WTC11 (cell line): ENCODE results near the gene DNAI1. TPM values are rescaled to one million over a fixed set of nuclear protein-coding genes. Genes with fewer than 3 reads are reported as not detected.

ENCODE experiments used
- ATAC-seq: fragments of 200-7000 bp; cut with Tn5 transposase; 2 replicates; pipeline ENCODE4 v1.10.0; 2021; ENCODE audit warnings: mild to moderate bottlenecking, moderate library complexity
- CTCF ChIA-PET: fragments of 300-600 bp; sonication (Branson Sonifier 250); formaldehyde crosslinking; loops from one replicate; lab custom pipeline; 2021; ENCODE audit warnings: antibody characterized with exemption; lab: Charles Lee
- POLR2A ChIA-PET: fragments of 350-600 bp; sonication (Branson Sonifier 250); formaldehyde crosslinking; loops from one replicate; lab custom pipeline; 2021; ENCODE audit warnings: antibody characterized with exemption; lab: Charles Lee
- DNase-seq: peaks from one replicate; pipeline ENCODE4 v3.0.0; 2021; ENCODE audit warnings: low spot score
- H3K27ac Mint-ChIP-seq: 2 replicates; pipeline ENCODE4 v1.8.0; 2021; ENCODE audit warnings: mixed read lengths
- H3K27me3 Mint-ChIP-seq: 2 replicates; pipeline ENCODE4 v1.8.0; 2021; ENCODE audit warnings: low read depth, mild to moderate bottlenecking, moderate library complexity, mixed read lengths
- H3K36me3 Mint-ChIP-seq: 2 replicates; pipeline ENCODE4 v1.8.0; 2021; ENCODE audit warnings: mixed read lengths
- H3K4me1 Mint-ChIP-seq: 2 replicates; pipeline ENCODE4 v1.8.0; 2022; ENCODE audit warnings: mixed read lengths
- H3K4me3 Mint-ChIP-seq: 2 replicates; pipeline ENCODE4 v1.8.0; 2021; ENCODE audit warnings: mild to moderate bottlenecking, moderate library complexity, mixed read lengths
- H3K9me3 Mint-ChIP-seq: 2 replicates; pipeline ENCODE4 v1.8.0; 2021; ENCODE audit warnings: mixed read lengths
- CREM ChIP-seq: sonication (generic); formaldehyde crosslinking; IDR thresholded peaks from 2 replicates; pipeline ENCODE4 v1.8.1; 2022; ENCODE audit warnings: mild to moderate bottlenecking, missing genetic modification reagents, moderate library complexity
- E2F4 ChIP-seq: sonication (generic); formaldehyde crosslinking; IDR thresholded peaks from 2 replicates; pipeline ENCODE4 v1.8.1; 2022; ENCODE audit warnings: low read depth, mild to moderate bottlenecking, moderate library complexity, missing genetic modification reagents, borderline replicate concordance
- GRHL2 ChIP-seq: fragments of 250-450 bp; sonication (Bioruptor Pico); IDR thresholded peaks from 2 replicates; pipeline ENCODE4 v1.8.0; 2022; ENCODE audit warnings: mild to moderate bottlenecking, moderate library complexity; ENCODE audit not compliant: insufficient replicate concordance, severe bottlenecking
- MXD4 ChIP-seq: fragments of 250-450 bp; sonication (Bioruptor Pico); IDR thresholded peaks from 2 replicates; pipeline ENCODE4 v1.8.0; 2021; ENCODE audit warnings: mild to moderate bottlenecking, moderate library complexity, borderline replicate concordance
- OVOL2 ChIP-seq: fragments of 250-450 bp; sonication (Bioruptor Pico); IDR thresholded peaks from 2 replicates; pipeline ENCODE4 v1.9.0; 2021; ENCODE audit warnings: mild to moderate bottlenecking, borderline replicate concordance
- RORB ChIP-seq: fragments of 250-450 bp; sonication (Bioruptor Pico); IDR thresholded peaks from 2 replicates; pipeline ENCODE4 v1.9.0; 2021; ENCODE audit warnings: mild to moderate bottlenecking
- SMAD4 ChIP-seq: sonication (generic); formaldehyde crosslinking; IDR thresholded peaks from 2 replicates; pipeline ENCODE4 v1.8.0; 2022; ENCODE audit warnings: mild to moderate bottlenecking, missing genetic modification reagents
- TCF7 ChIP-seq: sonication (generic); formaldehyde crosslinking; IDR thresholded peaks from 2 replicates; pipeline ENCODE4 v1.8.0; 2022; ENCODE audit warnings: mild to moderate bottlenecking, low read depth, missing genetic modification reagents, moderate library complexity
- ZBTB21 ChIP-seq: sonication (generic); formaldehyde crosslinking; IDR thresholded peaks from 2 replicates; pipeline ENCODE4 v1.8.1; 2023; ENCODE audit warnings: mild to moderate bottlenecking, missing genetic modification reagents, borderline replicate concordance
- ZMAT4 ChIP-seq: fragments of 250-450 bp; sonication (Bioruptor Pico); IDR thresholded peaks from 2 replicates; pipeline ENCODE4 v1.9.0; 2021; ENCODE audit warnings: mild to moderate bottlenecking
- ZNF232 ChIP-seq: sonication (generic); formaldehyde crosslinking; IDR thresholded peaks from 2 replicates; pipeline ENCODE4 v1.8.0; 2022; ENCODE audit warnings: mild to moderate bottlenecking, missing genetic modification reagents
- ZNF317 ChIP-seq: sonication (generic); formaldehyde crosslinking; IDR thresholded peaks from 2 replicates; pipeline ENCODE4 v1.8.1; 2023; ENCODE audit warnings: low read depth, mild to moderate bottlenecking, moderate library complexity, missing genetic modification reagents, borderline replicate concordance
- total RNA-seq: library from RNA; stranded (reverse); gene quantifications from 3 replicates; pipeline ENCODE4 v1.2.3, GENCODE V29; 2021
- TF ChIP-seq, protein P1 (sequence below): sonication (generic); formaldehyde crosslinking; IDR thresholded peaks from 2 replicates; pipeline ENCODE4 v1.8.1; 2022; ENCODE audit warnings: mild to moderate bottlenecking, missing genetic modification reagents, moderate library complexity, borderline replicate concordance
- TF ChIP-seq, protein P2 (sequence below): fragments of 250-450 bp; sonication (Bioruptor Pico); IDR thresholded peaks from 2 replicates; pipeline ENCODE4 v2.1.2; 2022; ENCODE audit warnings: mild to moderate bottlenecking, moderate library complexity
- TF ChIP-seq, protein P3 (sequence below): sonication (generic); formaldehyde crosslinking; conservative IDR thresholded peaks from 2 replicates; pipeline ENCODE4 v1.8.1; 2022; ENCODE audit warnings: mild to moderate bottlenecking, missing genetic modification reagents
- TF ChIP-seq, protein P4 (sequence below): sonication (generic); formaldehyde crosslinking; IDR thresholded peaks from 2 replicates; pipeline ENCODE4 v1.8.1; 2023; ENCODE audit warnings: mild to moderate bottlenecking, missing genetic modification reagents
- TF ChIP-seq, protein P5 (sequence below): sonication (generic); formaldehyde crosslinking; IDR thresholded peaks from 2 replicates; pipeline ENCODE4 v1.8.1; 2022; ENCODE audit warnings: missing genetic modification reagents, borderline replicate concordance
- TF ChIP-seq, protein P6 (sequence below): sonication (generic); formaldehyde crosslinking; IDR thresholded peaks from 2 replicates; pipeline ENCODE4 v1.8.1; 2022; ENCODE audit warnings: mild to moderate bottlenecking, moderate library complexity, missing genetic modification reagents

Gene DNAI1
- total RNA-seq, 1 experiment from 2014 or later, result 2.1 TPM

DNA sequence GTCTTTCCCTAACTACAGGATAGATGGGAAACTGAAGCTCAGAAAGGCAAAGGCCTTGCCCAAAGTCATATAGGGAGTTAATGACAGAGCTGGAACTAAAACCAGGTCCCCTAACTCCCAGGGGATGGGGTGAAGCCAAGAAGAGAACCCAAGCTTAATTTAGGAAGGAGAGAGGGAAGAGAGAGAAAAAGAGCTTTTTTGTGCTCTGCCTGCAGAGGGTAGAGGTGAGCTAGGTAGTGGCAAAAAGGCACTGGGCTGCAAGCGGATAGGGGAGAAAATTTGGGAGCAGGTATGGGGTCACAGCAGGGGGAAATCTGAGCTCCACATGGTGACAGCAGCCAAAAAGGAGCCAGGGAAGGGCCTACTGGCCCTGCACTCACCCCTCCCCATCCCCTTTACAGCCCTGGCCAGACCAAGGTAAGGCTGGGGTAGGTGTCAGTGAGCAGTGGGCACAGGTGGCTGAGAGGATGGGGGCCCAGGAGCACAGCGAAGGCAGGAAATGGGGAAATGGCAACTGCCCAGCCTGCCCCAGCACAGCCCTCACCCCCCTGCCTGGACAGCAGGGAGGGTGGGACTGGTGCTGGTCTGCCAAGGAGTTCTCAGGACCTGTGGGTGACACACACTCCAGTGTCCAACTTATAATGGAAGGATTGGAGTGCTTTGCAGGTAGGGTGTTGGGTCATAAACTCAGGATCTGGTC, 60.9 kb downstream of the DNAI1 start:
- H3K4me3 Mint-ChIP-seq, result no peak overlapping the region
- POLR2A ChIA-PET, result interaction anchor here (1.1 kb wide), 1 partner anchor 14 kb away, joined by 3 read pairs; no protein-coding TSS in a partner anchor
- no peak for TF ChIP-seq ZMAT4 (CRISPR knock-in tag)
- no peak for TF ChIP-seq E2F4 (CRISPR knock-in tag)
- TF ChIP-seq, all 79 proteins: peak for 0
- ATAC-seq (no peak), DNase-seq (no peak)
- CTCF ChIA-PET, result interaction anchor here (0.7 to 2.2 kb wide), 18 partner anchors 9 to 120 kb away, joined by 3 to 25 read pairs (median 6); partner anchors contain the start of gene ARID3C
- peaks cover 19% of the 10 kb centered on the region for H3K27me3 Mint-ChIP-seq
- no peaks in the 10 kb centered on the region for H3K36me3 Mint-ChIP-seq
- H3K4me1 Mint-ChIP-seq, result peaks cover 22% of the 10 kb centered on the region
- H3K27ac Mint-ChIP-seq, result no peak overlapping the region
- H3K9me3 Mint-ChIP-seq, result no peaks in the 10 kb centered on the region

GRCh38 chr9:34520096-34520495, 61.5 kb downstream of the DNAI1 start:
- Mint-ChIP-seq H3K27ac (no peak overlapping the region), H3K27me3 (peaks cover 24% of the 10 kb centered on the region), H3K36me3 (no peaks in the 10 kb centered on the region), H3K4me1 (peaks cover 20% of the 10 kb centered on the region), H3K4me3 (no peak overlapping the region), H3K9me3 (no peaks in the 10 kb centered on the region)
- POLR2A ChIA-PET, result no interaction called here
- TF ChIP-seq, protein P1, sequence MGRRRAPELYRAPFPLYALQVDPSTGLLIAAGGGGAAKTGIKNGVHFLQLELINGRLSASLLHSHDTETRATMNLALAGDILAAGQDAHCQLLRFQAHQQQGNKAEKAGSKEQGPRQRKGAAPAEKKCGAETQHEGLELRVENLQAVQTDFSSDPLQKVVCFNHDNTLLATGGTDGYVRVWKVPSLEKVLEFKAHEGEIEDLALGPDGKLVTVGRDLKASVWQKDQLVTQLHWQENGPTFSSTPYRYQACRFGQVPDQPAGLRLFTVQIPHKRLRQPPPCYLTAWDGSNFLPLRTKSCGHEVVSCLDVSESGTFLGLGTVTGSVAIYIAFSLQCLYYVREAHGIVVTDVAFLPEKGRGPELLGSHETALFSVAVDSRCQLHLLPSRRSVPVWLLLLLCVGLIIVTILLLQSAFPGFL (CRISPR knock-in tag), result no peak
- TF ChIP-seq ZBTB21 (CRISPR knock-in tag), result no peak
- no peak for TF ChIP-seq ZNF317 (CRISPR knock-in tag)
- TF ChIP-seq SMAD4, result no peak
- TF ChIP-seq, protein P2, sequence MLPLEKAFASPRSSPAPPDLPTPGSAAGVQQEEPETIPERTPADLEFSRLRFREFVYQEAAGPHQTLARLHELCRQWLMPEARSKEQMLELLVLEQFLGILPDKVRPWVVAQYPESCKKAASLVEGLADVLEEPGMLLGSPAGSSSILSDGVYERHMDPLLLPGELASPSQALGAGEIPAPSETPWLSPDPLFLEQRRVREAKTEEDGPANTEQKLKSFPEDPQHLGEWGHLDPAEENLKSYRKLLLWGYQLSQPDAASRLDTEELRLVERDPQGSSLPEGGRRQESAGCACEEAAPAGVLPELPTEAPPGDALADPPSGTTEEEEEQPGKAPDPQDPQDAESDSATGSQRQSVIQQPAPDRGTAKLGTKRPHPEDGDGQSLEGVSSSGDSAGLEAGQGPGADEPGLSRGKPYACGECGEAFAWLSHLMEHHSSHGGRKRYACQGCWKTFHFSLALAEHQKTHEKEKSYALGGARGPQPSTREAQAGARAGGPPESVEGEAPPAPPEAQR (CRISPR knock-in tag), result no peak
- no peak for TF ChIP-seq CREM
- TF ChIP-seq, protein P3, sequence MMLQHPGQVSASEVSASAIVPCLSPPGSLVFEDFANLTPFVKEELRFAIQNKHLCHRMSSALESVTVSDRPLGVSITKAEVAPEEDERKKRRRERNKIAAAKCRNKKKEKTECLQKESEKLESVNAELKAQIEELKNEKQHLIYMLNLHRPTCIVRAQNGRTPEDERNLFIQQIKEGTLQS, result no peak
- TF ChIP-seq ZNF232 (CRISPR knock-in tag), result no peak
- no peak for TF ChIP-seq RORB (CRISPR knock-in tag)
- TF ChIP-seq, protein P4, sequence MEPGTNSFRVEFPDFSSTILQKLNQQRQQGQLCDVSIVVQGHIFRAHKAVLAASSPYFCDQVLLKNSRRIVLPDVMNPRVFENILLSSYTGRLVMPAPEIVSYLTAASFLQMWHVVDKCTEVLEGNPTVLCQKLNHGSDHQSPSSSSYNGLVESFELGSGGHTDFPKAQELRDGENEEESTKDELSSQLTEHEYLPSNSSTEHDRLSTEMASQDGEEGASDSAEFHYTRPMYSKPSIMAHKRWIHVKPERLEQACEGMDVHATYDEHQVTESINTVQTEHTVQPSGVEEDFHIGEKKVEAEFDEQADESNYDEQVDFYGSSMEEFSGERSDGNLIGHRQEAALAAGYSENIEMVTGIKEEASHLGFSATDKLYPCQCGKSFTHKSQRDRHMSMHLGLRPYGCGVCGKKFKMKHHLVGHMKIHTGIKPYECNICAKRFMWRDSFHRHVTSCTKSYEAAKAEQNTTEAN (CRISPR knock-in tag), result no peak
- no peak for TF ChIP-seq OVOL2 (CRISPR knock-in tag)
- TF ChIP-seq, protein P5, sequence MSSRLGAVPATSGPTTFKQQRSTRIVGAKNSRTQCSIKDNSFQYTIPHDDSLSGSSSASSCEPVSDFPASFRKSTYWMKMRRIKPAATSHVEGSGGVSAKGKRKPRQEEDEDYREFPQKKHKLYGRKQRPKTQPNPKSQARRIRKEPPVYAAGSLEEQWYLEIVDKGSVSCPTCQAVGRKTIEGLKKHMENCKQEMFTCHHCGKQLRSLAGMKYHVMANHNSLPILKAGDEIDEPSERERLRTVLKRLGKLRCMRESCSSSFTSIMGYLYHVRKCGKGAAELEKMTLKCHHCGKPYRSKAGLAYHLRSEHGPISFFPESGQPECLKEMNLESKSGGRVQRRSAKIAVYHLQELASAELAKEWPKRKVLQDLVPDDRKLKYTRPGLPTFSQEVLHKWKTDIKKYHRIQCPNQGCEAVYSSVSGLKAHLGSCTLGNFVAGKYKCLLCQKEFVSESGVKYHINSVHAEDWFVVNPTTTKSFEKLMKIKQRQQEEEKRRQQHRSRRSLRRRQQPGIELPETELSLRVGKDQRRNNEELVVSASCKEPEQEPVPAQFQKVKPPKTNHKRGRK (CRISPR knock-in tag), result no peak
- TF ChIP-seq GRHL2 (CRISPR knock-in tag), result no peak
- TF ChIP-seq, protein P6, sequence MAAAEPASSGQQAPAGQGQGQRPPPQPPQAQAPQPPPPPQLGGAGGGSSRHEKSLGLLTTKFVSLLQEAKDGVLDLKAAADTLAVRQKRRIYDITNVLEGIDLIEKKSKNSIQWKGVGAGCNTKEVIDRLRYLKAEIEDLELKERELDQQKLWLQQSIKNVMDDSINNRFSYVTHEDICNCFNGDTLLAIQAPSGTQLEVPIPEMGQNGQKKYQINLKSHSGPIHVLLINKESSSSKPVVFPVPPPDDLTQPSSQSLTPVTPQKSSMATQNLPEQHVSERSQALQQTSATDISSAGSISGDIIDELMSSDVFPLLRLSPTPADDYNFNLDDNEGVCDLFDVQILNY (CRISPR knock-in tag), result no peak
- no peak for TF ChIP-seq TCF7 (CRISPR knock-in tag)
- TF ChIP-seq ZMAT4 (CRISPR knock-in tag), result no peak
- TF ChIP-seq MXD4 (CRISPR knock-in tag), result no peak
- CTCF ChIA-PET, result interaction anchor here (0.8 to 2.2 kb wide), 10 partner anchors 10 to 120 kb away, joined by 3 to 25 read pairs (median 11); no protein-coding TSS in a partner anchor
- DNase-seq (no peak), ATAC-seq (no peak)
